B cell (primary cell): ENCODE measurements around the gene NCOA3. TPM values are rescaled to one million over a fixed set of nuclear protein-coding genes. Genes with fewer than 3 reads are reported as not detected.

Experiments used
- ATAC-seq: fragments of 200-7000 bp; cut with Tn5 transposase; one replicate; pipeline ENCODE4 v1.10.0; 2021; ENCODE audit warnings: low read depth, mild to moderate bottlenecking, moderate number of reproducible peaks, moderate library complexity
- CTCF ChIA-PET: fragments of 350-600 bp; sonication (Branson Sonifier 250); formaldehyde crosslinking; loops from one replicate; lab custom pipeline; 2021; ENCODE audit warnings: antibody characterized with exemption, inconsistent platforms; lab: Charles Lee
- POLR2A ChIA-PET: fragments of 350-600 bp; sonication (Branson Sonifier 250); formaldehyde crosslinking; loops from one replicate; lab custom pipeline; 2021; ENCODE audit warnings: antibody characterized with exemption; lab: Charles Lee
- DNase-seq: peaks from one replicate; pipeline ENCODE4 v3.0.0; 2013
- H2AFZ ChIP-seq: 2 replicates; pipeline ENCODE4 v1.6.1; 2012; ENCODE audit warnings: mild to moderate bottlenecking, low read depth, low read length; ENCODE audit not compliant: insufficient read depth, poor library complexity, severe bottlenecking
- H3K27ac ChIP-seq, 2 donors: 1 replicate in 1 of 2; 2 replicates in 1 of 2; pipeline ENCODE4 v1.5.1; 2012 to 2013; ENCODE audit warnings: low read length in 2 of 2, mild to moderate bottlenecking in 2 of 2, moderate library complexity in 1 of 2
- H3K27me3 ChIP-seq, 4 experiments: fragments of 200-600 bp in 1 of 4; sonication (generic) in 1 of 4; replicated peaks in 1 of 4; 1 replicate in 2 of 4; 2 replicates in 2 of 4; pipeline versions ENCODE4 v1.6.1 to v1.7.0; 2013 to 2016; ENCODE audit warnings: low read length in 3 of 4, mild to moderate bottlenecking in 2 of 4, mixed read lengths in 1 of 4, moderate library complexity in 1 of 4; ENCODE audit not compliant: insufficient read depth in 4 of 4, control insufficient read depth in 3 of 4; ENCODE audit errors: control extremely low read depth in 1 of 4
- H3K36me3 ChIP-seq, 2 experiments: replicated peaks in 1 of 2; 1 replicate in 1 of 2; 2 replicates in 1 of 2; pipeline versions ENCODE4 v1.6.1 to v1.7.1; 2013; ENCODE audit warnings: low read length in 1 of 2; ENCODE audit not compliant: insufficient read depth in 2 of 2, control insufficient read depth in 1 of 2; ENCODE audit errors: control extremely low read depth in 1 of 2, extremely low read depth in 1 of 2
- H3K4me1 ChIP-seq, 2 donors: fragments of 200-600 bp in 1 of 2; sonication (generic) in 1 of 2; 1 replicate in 1 of 2; 2 replicates in 1 of 2; pipeline versions ENCODE4 v1.5.1 to v1.6.1; 2013 to 2017; ENCODE audit warnings: low read length in 2 of 2; ENCODE audit not compliant: control insufficient read depth in 2 of 2, insufficient read depth in 2 of 2
- H3K4me2 ChIP-seq: replicated peaks from 2 replicates; pipeline ENCODE3; 2012; ENCODE audit warnings: mild to moderate bottlenecking, low read depth, low read length; ENCODE audit not compliant: poor library complexity, severe bottlenecking
- H3K4me3 ChIP-seq, 5 experiments: fragments of 200-600 bp in 1 of 5; sonication (generic) in 1 of 5; 1 replicate in 3 of 5; 2 replicates in 2 of 5; pipeline versions ENCODE4 v1.5.1 to v1.7.0; 2011 to 2016; ENCODE audit warnings: low read length in 4 of 5, mild to moderate bottlenecking in 4 of 5, low read depth in 2 of 5, control low read depth in 1 of 5, moderate library complexity in 1 of 5; ENCODE audit not compliant: insufficient read depth in 1 of 5; ENCODE audit errors: control extremely low read depth in 1 of 5, extremely low read depth in 1 of 5
- H3K79me2 ChIP-seq: fragments of 200-600 bp; sonication (generic); one replicate; pipeline ENCODE4 v1.6.0; 2016; ENCODE audit warnings: low read length; ENCODE audit not compliant: control insufficient read depth, insufficient read depth
- H3K9ac ChIP-seq: fragments of 200-600 bp; sonication (generic); 2 replicates; pipeline ENCODE4 v1.6.1; 2017; ENCODE audit warnings: mild to moderate bottlenecking, low read length, moderate library complexity
- H3K9me3 ChIP-seq, 3 donors: one replicate each; pipeline versions ENCODE4 v1.6.1 to v1.7.1; 2013; ENCODE audit warnings: low read length in 2 of 3; ENCODE audit not compliant: control insufficient read depth in 2 of 3, insufficient read depth in 1 of 3; ENCODE audit errors: control extremely low read depth in 1 of 3
- H4K20me1 ChIP-seq: 2 replicates; pipeline ENCODE4 v1.6.0; 2012; ENCODE audit warnings: mild to moderate bottlenecking, low read length; ENCODE audit not compliant: insufficient read depth, control insufficient read depth, poor library complexity, severe bottlenecking
- H3K27ac Mint-ChIP-seq: one replicate; pipeline ENCODE4 v1.8.0; 2021; ENCODE audit warnings: mixed read lengths
- H3K27me3 Mint-ChIP-seq: one replicate; pipeline ENCODE4 v1.8.0; 2021; ENCODE audit warnings: mixed read lengths
- H3K4me1 Mint-ChIP-seq: one replicate; pipeline ENCODE4 v1.8.0; 2021; ENCODE audit warnings: mixed read lengths
- H3K4me3 Mint-ChIP-seq: one replicate; pipeline ENCODE4 v1.8.0; 2021; ENCODE audit warnings: mixed read lengths
- H3K9me3 Mint-ChIP-seq: one replicate; pipeline ENCODE4 v1.8.0; 2022; ENCODE audit warnings: mixed read lengths; ENCODE audit not compliant: insufficient read depth
- EZH2 ChIP-seq: IDR thresholded peaks from 2 replicates; pipeline ENCODE4 v1.6.1; 2012; ENCODE audit warnings: borderline replicate concordance, low read depth, mild to moderate bottlenecking, moderate library complexity, low read length; ENCODE audit not compliant: insufficient read depth, poor library complexity, severe bottlenecking
- WGBS: methylation state at CpG from one replicate; pipeline ENCODE4 v1.1.5; 2013; ENCODE audit warnings: missing lambda C conversion rate; ENCODE audit not compliant: insufficient coverage; 5-methylcytosine and 5-hydroxymethylcytosine counted together
- intact Hi-C: fragments of 100-400 bp; cut with micrococcal nuclease; formaldehyde crosslinking; loops from one replicate; pipeline ENCODE4 v1.10.0; 2022
- polyA plus RNA-seq: library from polyadenylated mRNA; depleted of rRNA; stranded (reverse); fragments of >200 nt; gene quantifications from 2 replicates; pipeline ENCODE4 v1.2.3, GENCODE V29; 2012
- total RNA-seq, 2 donors: library from RNA; stranded (reverse); fragments of 120-200 nt in 1 of 2; gene quantifications; 1 replicate in 1 of 2; 2 replicates in 1 of 2; pipeline versions ENCODE4 v1.2.3 to v1.2.4, GENCODE V29; 2013 to 2022
- TF ChIP-seq, protein P1 (sequence below): fragments of 200-600 bp; IDR thresholded peaks from one replicate; pipeline ENCODE4 v1.8.0; 2022; ENCODE audit warnings: antibody characterized with exemption, mild to moderate bottlenecking

Gene NCOA3
- total and polyA plus RNA-seq, 2 donors (not counting 1 experiment from before 2014, with no cell fraction given), result 54.0 to 309 TPM

DNA sequence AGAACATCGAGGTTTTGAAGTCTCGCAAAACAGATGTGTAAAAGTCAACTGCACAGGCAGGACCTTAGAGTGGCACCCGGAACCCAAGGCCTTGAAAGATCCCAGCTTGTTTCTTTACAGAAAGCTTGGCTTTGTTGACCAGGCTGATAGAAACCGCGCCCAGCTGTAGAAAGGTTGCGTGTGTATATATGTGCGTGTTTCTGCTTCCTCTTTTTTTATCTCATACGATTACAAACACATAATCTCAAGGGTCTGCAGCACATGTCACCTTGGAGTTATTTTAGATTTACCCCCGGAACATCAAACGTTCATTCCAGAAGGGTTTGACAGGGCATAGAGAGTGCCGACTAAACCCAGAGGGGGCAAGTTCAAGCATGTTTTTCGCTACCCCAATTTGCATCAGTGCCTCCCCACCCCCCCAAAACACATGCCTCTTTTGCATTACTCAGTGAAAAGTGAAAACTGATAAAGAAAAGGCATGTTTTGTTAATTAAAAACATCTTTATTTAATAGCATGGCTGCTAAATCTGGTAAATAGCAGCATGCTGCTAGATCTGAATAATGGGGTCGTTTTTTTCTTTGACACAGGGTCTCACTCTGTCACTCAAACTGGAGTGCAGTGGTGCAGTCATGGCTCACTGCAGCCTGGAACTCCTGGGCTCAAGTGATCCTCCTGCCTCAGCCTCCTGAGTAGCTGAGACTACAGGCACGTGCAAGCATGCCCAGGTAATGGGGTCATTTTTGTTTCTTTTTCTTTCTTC is 33.2 kb upstream of the NCOA3 start:
- TF ChIP-seq, protein P1, sequence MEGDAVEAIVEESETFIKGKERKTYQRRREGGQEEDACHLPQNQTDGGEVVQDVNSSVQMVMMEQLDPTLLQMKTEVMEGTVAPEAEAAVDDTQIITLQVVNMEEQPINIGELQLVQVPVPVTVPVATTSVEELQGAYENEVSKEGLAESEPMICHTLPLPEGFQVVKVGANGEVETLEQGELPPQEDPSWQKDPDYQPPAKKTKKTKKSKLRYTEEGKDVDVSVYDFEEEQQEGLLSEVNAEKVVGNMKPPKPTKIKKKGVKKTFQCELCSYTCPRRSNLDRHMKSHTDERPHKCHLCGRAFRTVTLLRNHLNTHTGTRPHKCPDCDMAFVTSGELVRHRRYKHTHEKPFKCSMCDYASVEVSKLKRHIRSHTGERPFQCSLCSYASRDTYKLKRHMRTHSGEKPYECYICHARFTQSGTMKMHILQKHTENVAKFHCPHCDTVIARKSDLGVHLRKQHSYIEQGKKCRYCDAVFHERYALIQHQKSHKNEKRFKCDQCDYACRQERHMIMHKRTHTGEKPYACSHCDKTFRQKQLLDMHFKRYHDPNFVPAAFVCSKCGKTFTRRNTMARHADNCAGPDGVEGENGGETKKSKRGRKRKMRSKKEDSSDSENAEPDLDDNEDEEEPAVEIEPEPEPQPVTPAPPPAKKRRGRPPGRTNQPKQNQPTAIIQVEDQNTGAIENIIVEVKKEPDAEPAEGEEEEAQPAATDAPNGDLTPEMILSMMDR, result no peak
- TF ChIP-seq EZH2, result no peak
- Histone ChIP-seq H3K4me1 (peaks cover 42 to 55% of the 10 kb centered on the region in 2 donors), H3K9me3 (no peaks in the 10 kb centered on the region), H3K9ac (peak overlapping the region; percentile 38), H3K79me2 (peaks cover 23% of the 10 kb centered on the region), H3K4me2 (peak overlapping the region; percentile 66), H4K20me1 (no peaks in the 10 kb centered on the region), H2AFZ (peak overlapping the region; percentile 52), H3K4me3 (peak overlapping the region in 2 of 5 experiments; percentile 8 to 38), H3K27ac (peak overlapping the region; percentile 66 to 79), H3K27me3 (no peaks in the 10 kb centered on the region), H3K36me3 (no peaks in the 10 kb centered on the region)
- H3K9me3 Mint-ChIP-seq, result no peaks in the 10 kb centered on the region
- ATAC-seq, result peak; percentile 81
- H3K4me1 Mint-ChIP-seq, result peaks cover 48% of the 10 kb centered on the region
- ChIA-PET POLR2A (interaction anchor here (0.6 to 3.9 kb wide), 14 partner anchors 12 to 150 kb away, joined by 3 to 26 read pairs (median 5); partner anchors contain the start of gene NCOA3), CTCF (interaction anchor here (0.6 to 2.1 kb wide), 17 partner anchors 9 to 196 kb away, joined by 3 to 16 read pairs (median 4); partner anchors contain the start of gene NCOA3)
- peak overlapping the region; percentile 68 for H3K4me3 Mint-ChIP-seq
- WGBS, result 2% methylated on average over 5 of the region's 14 CpGs
- DNase-seq, result peak; percentile 84
- no peaks in the 10 kb centered on the region for H3K27me3 Mint-ChIP-seq
- intact Hi-C loops, result loop anchor here (1.0 to 2.0 kb wide), 6 partner anchors 16 to 56 kb away; partner anchors contain the start of gene NCOA3
- H3K27ac Mint-ChIP-seq, result peak overlapping the region; percentile 95
